Activated CD8-positive, alpha-beta T cell treated with anti-CD3 and anti-CD28 coated beads, Interleukin-2, amount 10 ng/mL, durations not matched to agents 7 days and 5 days (primary cell): ENCODE data around the gene SLC25A21. TPM values are rescaled to one million over a fixed set of nuclear protein-coding genes. Genes with fewer than 3 reads are reported as not detected.
"Not testable (repeated sequence)": the region's sequence is repeated elsewhere in the genome, so short reads cannot be mapped to it uniquely, and the experiment has no call there.

Source experiments
- ATAC-seq: fragments of 150-1000 bp; cut with Tn5 transposase; one replicate; pipeline ENCODE4 v1.10.0; 2021; ENCODE audit warnings: moderate library complexity
- CTCF ChIA-PET: fragments of 350-600 bp; sonication (Branson Sonifier 250); formaldehyde crosslinking; loops from one replicate; lab custom pipeline; 2021; ENCODE audit warnings: antibody characterized with exemption; lab: Charles Lee
- POLR2A ChIA-PET: fragments of 350-600 bp; sonication (Branson Sonifier 250); formaldehyde crosslinking; loops from one replicate; lab custom pipeline; 2021; ENCODE audit warnings: antibody characterized with exemption; lab: Charles Lee
- DNase-seq: peaks from one replicate; pipeline ENCODE4 v3.0.0-alpha.2; 2020
- H3K27ac Mint-ChIP-seq: one replicate; pipeline ENCODE4 v1.8.0; 2021; ENCODE audit warnings: mild to moderate bottlenecking, mixed read lengths
- H3K27me3 Mint-ChIP-seq: one replicate; pipeline ENCODE4 v1.8.0; 2021; ENCODE audit warnings: low read depth, mixed read lengths
- H3K36me3 Mint-ChIP-seq: one replicate; pipeline ENCODE4 v1.8.0; 2021; ENCODE audit warnings: low read depth, mixed read lengths
- H3K4me1 Mint-ChIP-seq: one replicate; pipeline ENCODE4 v1.8.0; 2021; ENCODE audit warnings: low read depth, mixed read lengths
- H3K4me3 Mint-ChIP-seq: one replicate; pipeline ENCODE4 v1.8.0; 2021; ENCODE audit warnings: mild to moderate bottlenecking, mixed read lengths
- H3K9me3 Mint-ChIP-seq: one replicate; pipeline ENCODE4 v1.8.0; 2022; ENCODE audit warnings: mixed read lengths; ENCODE audit not compliant: insufficient read depth
- total RNA-seq, 2 experiments: library from RNA; stranded (reverse); gene quantifications; one replicate each; pipeline ENCODE4 v1.2.3, GENCODE V29; 2021

SLC25A21 gene
- total RNA-seq, 2 experiments from 2014 or later: not detected

DNA sequence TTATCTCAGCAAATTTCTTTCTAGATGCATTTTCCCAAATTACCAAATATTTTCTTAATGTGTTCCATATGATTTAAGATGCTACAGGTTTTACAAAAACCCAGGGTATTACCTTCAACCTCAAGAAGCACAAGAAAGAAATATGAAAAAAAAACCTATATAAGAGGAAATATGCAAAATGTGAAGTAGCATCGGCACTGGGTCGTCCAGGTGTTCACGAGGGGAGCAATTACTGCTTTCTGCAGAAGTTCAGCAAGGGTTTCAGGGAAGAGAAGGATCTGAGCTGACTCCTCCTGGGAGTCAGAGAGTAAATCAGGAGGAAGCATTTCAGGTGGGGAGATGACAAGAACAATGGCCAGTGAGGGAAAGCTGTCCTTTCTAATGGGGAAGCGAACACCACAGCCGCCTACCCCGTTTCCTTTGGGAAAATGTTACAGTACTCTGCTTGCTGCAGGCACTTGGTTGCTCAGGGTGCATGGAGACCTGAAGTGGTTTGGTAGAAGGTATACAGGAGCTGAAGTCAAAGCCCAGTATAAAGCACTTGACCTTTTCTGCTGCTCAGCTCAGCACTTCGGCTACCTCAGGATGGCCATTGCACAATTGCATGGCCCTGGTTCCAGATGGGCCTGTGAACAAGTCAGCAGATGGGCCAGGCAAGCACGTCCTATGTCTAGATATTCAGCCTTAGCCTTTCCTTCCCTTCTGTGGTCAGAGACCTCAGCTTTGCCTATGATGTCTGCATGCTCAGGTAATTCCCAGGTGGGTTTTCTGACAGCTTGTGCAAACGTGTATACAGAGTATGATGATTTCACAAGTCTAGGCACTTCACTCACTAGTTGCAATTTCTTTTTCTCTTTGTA lies 355.1 kb downstream of the SLC25A21 start:
- Mint-ChIP-seq H3K4me1 (no peaks in the 10 kb centered on the region), H3K27ac (no peak overlapping the region), H3K4me3 (no peak overlapping the region), H3K9me3 (no peaks in the 10 kb centered on the region), H3K36me3 (no peaks in the 10 kb centered on the region), H3K27me3 (no peaks in the 10 kb centered on the region)
- no peak for DNase-seq
- CTCF ChIA-PET: no interaction called here
- POLR2A ChIA-PET: no interaction called here
- ATAC-seq: no peak

DNA sequence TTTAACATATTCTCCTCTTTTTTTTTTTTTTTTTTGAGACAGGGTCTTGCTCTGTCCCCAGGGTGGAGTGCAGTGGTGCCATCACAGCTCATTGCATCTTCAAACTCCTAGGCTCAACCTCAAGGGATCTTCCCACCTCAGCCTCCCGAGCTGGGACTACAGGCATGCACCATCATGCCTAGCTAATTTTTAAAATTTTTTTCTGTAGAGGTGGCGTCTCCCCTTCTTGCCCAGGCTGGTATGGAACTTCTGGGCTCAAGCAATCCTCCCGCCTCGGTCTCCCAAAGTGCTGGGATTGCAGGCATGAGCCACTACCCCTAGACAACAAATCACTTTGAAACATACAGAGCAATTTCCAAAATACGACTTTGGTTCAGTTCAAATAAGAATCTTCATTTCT lies 355.9 kb downstream of the SLC25A21 start:
- Mint-ChIP-seq H3K4me1 (no peaks in the 10 kb centered on the region), H3K4me3 (no peak overlapping the region), H3K27me3 (no peaks in the 10 kb centered on the region), H3K27ac (no peak overlapping the region), H3K9me3 (no peaks in the 10 kb centered on the region), H3K36me3 (no peaks in the 10 kb centered on the region)
- DNase-seq (no peak), ATAC-seq (no peak)
- CTCF ChIA-PET: no interaction called here
- POLR2A ChIA-PET: no interaction called here

DNA sequence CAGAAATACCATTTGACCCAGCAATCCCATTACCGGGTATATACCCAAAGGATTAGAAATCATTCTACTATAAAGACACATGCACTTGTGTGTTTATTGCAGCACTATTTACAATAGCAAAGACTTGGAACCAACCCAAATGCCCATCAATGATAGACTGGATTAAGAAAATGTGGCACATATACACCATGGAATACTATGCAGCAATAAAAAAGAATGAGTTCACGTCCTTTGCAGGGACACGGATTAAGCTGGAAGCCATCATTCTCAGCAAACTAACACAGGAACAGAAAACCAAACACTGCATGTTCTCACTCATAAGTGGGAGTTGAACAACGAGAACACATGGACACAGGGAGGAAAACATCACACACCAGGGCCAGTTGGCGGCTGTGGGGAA lies 357.6 kb downstream of the SLC25A21 start:
- CTCF ChIA-PET: not testable (repeated sequence)

DNA sequence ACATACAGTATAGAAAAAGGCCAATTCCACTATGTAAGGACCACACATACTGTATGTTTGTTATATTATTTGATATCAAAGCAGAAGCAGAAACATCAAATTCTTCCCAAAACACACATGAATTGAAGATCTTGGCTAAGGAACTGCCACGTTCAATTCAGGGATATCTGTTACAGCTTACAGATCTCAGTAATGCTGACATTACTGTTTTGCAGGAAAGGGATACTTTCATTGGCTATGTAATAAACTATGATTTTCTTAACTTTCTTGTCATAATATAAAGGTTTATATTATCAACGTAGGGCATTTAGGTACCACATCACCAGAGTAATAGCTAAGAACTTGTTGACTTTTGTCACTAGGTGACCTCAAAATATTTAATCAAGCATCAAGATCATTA lies 362.2 kb downstream of the SLC25A21 start:
- Mint-ChIP-seq H3K4me1 (no peaks in the 10 kb centered on the region), H3K36me3 (no peaks in the 10 kb centered on the region), H3K27me3 (no peaks in the 10 kb centered on the region), H3K27ac (no peak overlapping the region), H3K4me3 (no peak overlapping the region), H3K9me3 (no peaks in the 10 kb centered on the region)
- ChIA-PET POLR2A (no interaction called here), CTCF (no interaction called here)
- no peak for ATAC-seq
- DNase-seq: no peak

More for the DNA sequence above, 357.6 kb downstream of the SLC25A21 start:
- H3K27ac Mint-ChIP-seq, H3K4me3 Mint-ChIP-seq, H3K36me3 Mint-ChIP-seq, H3K4me1 Mint-ChIP-seq, H3K9me3 Mint-ChIP-seq, H3K27me3 Mint-ChIP-seq, ATAC-seq, DNase-seq, POLR2A ChIA-PET: not testable (repeated sequence)

DNA sequence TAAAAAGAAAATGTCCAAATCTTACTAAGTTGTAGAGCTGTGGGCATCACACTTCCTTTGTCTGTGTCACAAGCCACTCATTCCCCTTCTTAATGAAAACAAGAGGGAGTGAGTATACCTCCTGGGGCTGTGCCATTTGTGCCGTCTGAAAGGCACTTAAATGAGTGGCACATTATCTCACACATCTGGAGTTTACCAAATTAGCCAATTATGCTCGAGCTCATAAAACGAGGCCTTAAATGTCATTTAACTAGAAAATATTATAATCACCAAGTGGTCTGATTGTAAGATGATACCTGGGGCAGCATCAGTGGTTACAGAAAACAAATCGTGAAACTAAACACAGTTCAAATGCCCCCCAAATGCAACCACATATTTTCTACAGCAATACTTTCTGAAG lies 364.7 kb downstream of the SLC25A21 start:
- H3K4me3 Mint-ChIP-seq: no peak overlapping the region
- POLR2A ChIA-PET: no interaction called here
- no peaks in the 10 kb centered on the region for H3K4me1 Mint-ChIP-seq
- no peaks in the 10 kb centered on the region for H3K27me3 Mint-ChIP-seq
- H3K9me3 Mint-ChIP-seq: no peaks in the 10 kb centered on the region
- ATAC-seq (no peak), DNase-seq (no peak)
- H3K27ac Mint-ChIP-seq: no peak overlapping the region
- H3K36me3 Mint-ChIP-seq: no peaks in the 10 kb centered on the region
- CTCF ChIA-PET: no interaction called here

DNA sequence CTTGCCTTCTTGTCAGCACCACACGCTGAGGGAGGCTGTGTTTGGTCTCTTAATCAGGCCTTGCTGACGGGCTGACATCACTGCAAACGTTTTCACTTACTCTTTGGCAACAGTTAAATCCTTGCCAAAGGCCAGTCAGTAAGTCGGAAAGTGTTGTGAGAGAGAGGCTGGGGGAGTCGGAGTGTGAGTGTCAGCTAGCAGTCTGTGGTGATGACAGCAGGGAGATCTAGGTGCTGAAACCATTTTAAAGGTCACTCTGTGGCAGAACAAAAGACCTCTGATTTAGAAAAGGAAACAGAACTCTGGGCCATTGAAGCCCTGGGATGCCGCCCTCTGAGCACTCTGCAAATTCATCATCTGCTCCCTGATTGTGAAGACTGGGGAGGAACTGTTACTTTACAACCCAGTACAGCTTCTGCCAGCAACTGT lies 367.3 kb downstream of the SLC25A21 start:
- no peak overlapping the region for H3K27ac Mint-ChIP-seq

DNA sequence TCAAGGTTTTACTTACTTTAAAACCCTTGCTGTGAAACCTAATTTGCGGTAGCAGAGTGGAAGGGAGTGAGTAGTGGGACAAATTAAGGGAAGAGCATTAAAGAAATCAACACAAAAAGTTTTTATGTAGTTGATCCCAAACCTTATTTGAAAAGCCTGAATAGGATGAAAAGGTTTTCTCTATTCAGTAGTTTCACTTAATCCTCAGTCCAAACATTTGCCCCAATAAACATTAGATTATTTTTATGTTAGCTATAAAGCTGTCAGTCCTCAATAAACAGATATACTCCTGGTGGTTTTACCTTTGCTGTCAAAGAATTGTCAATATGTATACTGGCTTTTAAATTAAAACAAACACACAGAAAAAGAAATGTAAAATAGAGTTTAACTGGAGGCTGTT lies 374.8 kb downstream of the SLC25A21 start:
- ChIA-PET CTCF (no interaction called here), POLR2A (no interaction called here)
- DNase-seq (no peak), ATAC-seq (no peak)
- H3K27ac Mint-ChIP-seq: no peak overlapping the region
- H3K4me1 Mint-ChIP-seq: no peaks in the 10 kb centered on the region
- H3K4me3 Mint-ChIP-seq: no peak overlapping the region
- H3K36me3 Mint-ChIP-seq: no peaks in the 10 kb centered on the region
- no peaks in the 10 kb centered on the region for H3K9me3 Mint-ChIP-seq
- H3K27me3 Mint-ChIP-seq: no peaks in the 10 kb centered on the region

More for the DNA sequence above, 367.3 kb downstream of the SLC25A21 start:
- H3K27me3 Mint-ChIP-seq: no peaks in the 10 kb centered on the region
- no peak for ATAC-seq
- H3K36me3 Mint-ChIP-seq: no peaks in the 10 kb centered on the region
- H3K4me3 Mint-ChIP-seq: no peak overlapping the region
- H3K9me3 Mint-ChIP-seq: no peaks in the 10 kb centered on the region
- DNase-seq: no peak
- H3K4me1 Mint-ChIP-seq: no peaks in the 10 kb centered on the region
- ChIA-PET POLR2A (no interaction called here), CTCF (no interaction called here)

DNA sequence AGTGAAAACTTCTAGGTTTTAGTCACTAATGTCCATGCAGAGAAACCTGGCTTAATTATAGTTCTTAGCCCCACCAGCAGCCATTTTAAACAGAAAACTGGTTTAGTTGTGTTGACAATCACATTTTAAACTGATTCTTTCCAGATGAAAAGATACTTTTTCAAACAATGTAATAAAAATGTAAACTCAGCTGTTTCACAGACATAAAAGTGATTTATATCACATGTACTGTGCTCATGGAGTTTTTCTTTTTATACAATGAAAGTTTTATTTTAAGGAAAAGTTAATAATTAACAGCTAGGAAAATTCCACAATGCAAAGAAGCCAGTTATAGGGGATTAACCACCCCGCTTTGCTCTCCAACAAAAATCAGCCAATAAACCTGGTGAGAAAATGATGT lies 381.0 kb downstream of the SLC25A21 start:
- DNase-seq (no peak), ATAC-seq (no peak)
- H3K27ac Mint-ChIP-seq: no peak overlapping the region
- H3K4me3 Mint-ChIP-seq: no peak overlapping the region
- POLR2A ChIA-PET: no interaction called here
- no peaks in the 10 kb centered on the region for H3K4me1 Mint-ChIP-seq
- H3K27me3 Mint-ChIP-seq: no peaks in the 10 kb centered on the region
- H3K36me3 Mint-ChIP-seq: no peaks in the 10 kb centered on the region
- no peaks in the 10 kb centered on the region for H3K9me3 Mint-ChIP-seq
- CTCF ChIA-PET: no interaction called here

DNA sequence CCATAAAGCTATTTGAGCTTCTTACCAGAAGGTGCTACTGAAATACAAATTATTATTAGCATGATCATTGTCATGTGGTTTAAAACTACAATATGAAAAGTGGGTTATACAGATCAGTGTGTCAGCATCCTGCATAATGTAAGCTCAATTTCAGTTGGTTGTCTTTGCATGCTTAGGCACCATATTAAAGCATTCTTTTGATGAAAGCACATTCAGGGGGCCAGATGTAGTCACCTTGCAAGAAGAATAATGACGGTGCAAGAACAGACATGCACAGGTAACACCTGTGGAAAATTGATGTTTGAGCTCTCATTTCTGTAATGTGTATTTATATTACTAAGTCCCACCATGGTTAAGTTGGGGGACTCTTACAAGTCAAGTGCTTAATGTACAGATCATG lies 386.9 kb downstream of the SLC25A21 start:
- Mint-ChIP-seq H3K4me3 (no peak overlapping the region), H3K27me3 (no peaks in the 10 kb centered on the region), H3K36me3 (no peaks in the 10 kb centered on the region), H3K4me1 (no peaks in the 10 kb centered on the region), H3K9me3 (peaks cover 5% of the 10 kb centered on the region), H3K27ac (no peak overlapping the region)
- no peak for DNase-seq
- no peak for ATAC-seq
- POLR2A ChIA-PET: no interaction called here
- CTCF ChIA-PET: no interaction called here

DNA sequence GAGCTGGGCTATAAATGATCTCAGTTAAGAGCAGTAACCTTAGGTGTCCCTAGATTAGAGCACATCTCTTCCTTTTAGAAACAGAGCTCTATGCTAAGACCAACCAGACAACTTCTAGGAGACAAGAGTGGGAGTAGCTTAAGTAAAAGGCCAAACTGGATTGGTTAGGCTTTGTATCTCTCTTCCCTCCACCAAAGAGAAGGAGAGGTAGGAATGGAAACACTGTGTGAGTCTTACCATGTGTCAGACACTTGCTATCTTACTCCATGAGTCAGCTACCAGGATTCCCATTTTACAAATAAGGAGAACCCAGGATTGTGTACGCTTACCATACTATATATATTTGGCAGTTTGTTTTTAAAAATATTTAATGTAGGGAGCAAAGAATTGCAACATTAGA lies 387.9 kb downstream of the SLC25A21 start:
- ATAC-seq (no peak), DNase-seq (no peak)
- no peaks in the 10 kb centered on the region for H3K4me1 Mint-ChIP-seq
- H3K27ac Mint-ChIP-seq: no peak overlapping the region
- no peaks in the 10 kb centered on the region for H3K27me3 Mint-ChIP-seq
- POLR2A ChIA-PET: no interaction called here
- peaks cover 5% of the 10 kb centered on the region for H3K9me3 Mint-ChIP-seq
- no peaks in the 10 kb centered on the region for H3K36me3 Mint-ChIP-seq
- CTCF ChIA-PET: no interaction called here
- H3K4me3 Mint-ChIP-seq: no peak overlapping the region

DNA sequence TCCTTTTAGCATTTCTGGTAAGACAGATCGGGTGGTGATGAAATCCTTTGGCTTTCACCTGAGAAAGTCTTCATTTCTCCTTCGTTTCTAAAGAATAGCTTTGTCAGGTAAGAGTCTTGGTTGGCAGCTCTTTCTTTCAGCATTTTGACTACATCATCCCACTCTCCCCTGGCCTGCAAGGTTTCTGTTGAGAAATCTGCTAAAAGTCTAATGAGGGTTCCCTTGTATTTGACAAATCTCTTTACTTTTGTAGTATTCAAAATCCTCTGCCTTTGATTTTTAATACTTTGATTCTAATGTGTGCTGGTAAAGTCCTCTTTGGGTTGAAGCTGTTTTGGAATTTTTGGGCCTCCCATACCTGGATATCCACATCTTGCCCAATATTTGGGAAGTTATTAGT lies 390.5 kb downstream of the SLC25A21 start:
- Mint-ChIP-seq H3K9me3 (peaks cover 5% of the 10 kb centered on the region), H3K4me1 (no peaks in the 10 kb centered on the region), H3K27ac (no peak overlapping the region), H3K27me3 (no peaks in the 10 kb centered on the region), H3K4me3 (no peak overlapping the region), H3K36me3 (no peaks in the 10 kb centered on the region)
- DNase-seq: no peak
- no peak for ATAC-seq
- CTCF ChIA-PET: no interaction called here
- POLR2A ChIA-PET: no interaction called here

DNA sequence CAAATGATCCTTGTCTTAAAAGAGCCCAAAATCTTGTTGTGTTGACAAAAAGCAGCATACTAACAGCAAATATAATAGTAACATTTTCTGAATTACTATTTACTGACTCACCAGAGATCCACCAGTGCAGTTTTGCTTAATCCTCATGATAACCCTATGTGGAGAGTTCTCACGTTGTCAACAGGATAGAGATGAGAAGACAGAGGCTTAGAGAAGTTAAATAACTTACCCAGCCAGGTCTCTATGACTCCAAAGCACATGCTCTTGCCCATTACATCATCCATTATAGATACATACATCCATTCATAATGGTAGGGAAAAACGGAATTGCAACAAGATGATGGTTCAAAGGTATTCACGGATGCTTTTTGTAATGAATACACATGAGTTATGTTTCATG lies 398.8 kb downstream of the SLC25A21 start:
- Mint-ChIP-seq H3K9me3 (no peaks in the 10 kb centered on the region), H3K4me3 (no peak overlapping the region), H3K36me3 (no peaks in the 10 kb centered on the region), H3K4me1 (no peaks in the 10 kb centered on the region), H3K27me3 (no peaks in the 10 kb centered on the region), H3K27ac (no peak overlapping the region)
- ATAC-seq (no peak), DNase-seq (no peak)
- ChIA-PET POLR2A (no interaction called here), CTCF (no interaction called here)

DNA sequence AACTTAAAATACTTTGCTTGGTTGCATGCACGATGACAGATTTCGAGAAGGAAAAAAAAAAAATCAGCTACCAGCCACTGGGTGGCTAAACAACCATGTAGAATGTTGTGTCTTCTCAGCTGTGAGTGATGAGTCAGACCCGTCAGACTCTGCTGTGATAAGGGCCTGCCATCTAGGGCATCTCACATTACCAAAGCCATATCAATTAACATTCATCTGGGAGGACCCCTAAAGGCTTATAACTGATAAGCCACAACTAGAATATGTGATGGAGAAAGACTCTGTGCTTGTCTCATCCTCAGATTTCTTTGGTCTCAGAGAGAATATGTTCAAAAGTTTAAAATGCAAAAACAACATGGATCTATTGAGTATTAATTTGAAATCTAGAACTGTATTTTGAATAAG lies 399.3 kb downstream of the SLC25A21 start:
- ChIA-PET POLR2A (no interaction called here), CTCF (no interaction called here)
- H3K27me3 Mint-ChIP-seq: no peaks in the 10 kb centered on the region
- no peaks in the 10 kb centered on the region for H3K9me3 Mint-ChIP-seq
- no peak overlapping the region for H3K27ac Mint-ChIP-seq
- H3K36me3 Mint-ChIP-seq: no peaks in the 10 kb centered on the region
- ATAC-seq (no peak), DNase-seq (no peak)
- no peaks in the 10 kb centered on the region for H3K4me1 Mint-ChIP-seq
- no peak overlapping the region for H3K4me3 Mint-ChIP-seq
